ENCODE measurements around the gene MYOM1. TPM values are rescaled to one million over a fixed set of nuclear protein-coding genes. Genes with fewer than 3 reads are reported as not detected.

The MYOM1 gene
- total RNA-seq, 1 experiment from 2014 or later: 0.37 TPM

GRCh38 chr18:3212657-3213056, 7.1 kb downstream of the MYOM1 start:
- no peak for TF ChIP-seq CTCF (conservative IDR thresholded peaks at IDR 0.05; ENCODE audit: low read depth, low read length)
- no peak for TF ChIP-seq EZH2 (IDR thresholded peaks at IDR 0.05; ENCODE audit: borderline replicate concordance, low read depth, low read length, poor library complexity, severe bottlenecking)
- ChIA-PET POLR2A (ENCODE audit: low non-redundant PET) (no interaction called here), CTCF (no interaction called here)
- BruUV-seq (replicated peaks): no TSS peak
- H3K36me3 ChIP-seq (ENCODE audit: insufficient read depth, low read length, poor library complexity, severe bottlenecking): no peaks in the 10 kb centered on the region
- DNase-seq (ENCODE audit: low spot score): no peak
- H3K9me3 ChIP-seq (ENCODE audit: low read depth, low read length, poor library complexity, severe bottlenecking): no peaks in the 10 kb centered on the region
- peaks cover 4% of the 10 kb centered on the region for H3K4me1 ChIP-seq (ENCODE audit: insufficient read depth, low read length, poor library complexity, severe bottlenecking)
- H3K27ac ChIP-seq (ENCODE audit: low read depth, low read length, poor library complexity, severe bottlenecking): no peak overlapping the region
- no peaks in the 10 kb centered on the region for H3K27me3 ChIP-seq (replicated peaks; ENCODE audit: insufficient read depth, low read depth, low read length, poor library complexity)
- intact Hi-C loops (cut with micrococcal nuclease; ENCODE audit: unreplicated experiment): no loop called here
- no peak overlapping the region for H3K4me3 ChIP-seq (ENCODE audit: low read depth, low read length, poor library complexity, severe bottlenecking)

- POLR2A ChIA-PET (ENCODE audit: low non-redundant PET): no interaction called here
- CTCF ChIA-PET: no interaction called here
- TF ChIP-seq CTCF (conservative IDR thresholded peaks at IDR 0.05; ENCODE audit: low read depth, low read length) (no peak), EZH2 (IDR thresholded peaks at IDR 0.05; ENCODE audit: borderline replicate concordance, low read depth, low read length, poor library complexity, severe bottlenecking) (no peak)
- no peaks in the 10 kb centered on the region for H3K9me3 ChIP-seq (ENCODE audit: low read depth, low read length, poor library complexity, severe bottlenecking)
- intact Hi-C loops (cut with micrococcal nuclease; ENCODE audit: unreplicated experiment): no loop called here
- H3K27ac ChIP-seq (ENCODE audit: low read depth, low read length, poor library complexity, severe bottlenecking): no peak overlapping the region
- no peaks in the 10 kb centered on the region for H3K27me3 ChIP-seq (replicated peaks; ENCODE audit: insufficient read depth, low read depth, low read length, poor library complexity)
- H3K4me1 ChIP-seq (ENCODE audit: insufficient read depth, low read length, poor library complexity, severe bottlenecking): peaks cover 4% of the 10 kb centered on the region
- BruUV-seq (replicated peaks): no TSS peak
- H3K36me3 ChIP-seq (ENCODE audit: insufficient read depth, low read length, poor library complexity, severe bottlenecking): no peaks in the 10 kb centered on the region
- H3K4me3 ChIP-seq (ENCODE audit: low read depth, low read length, poor library complexity, severe bottlenecking): no peak overlapping the region
- no peak for DNase-seq (ENCODE audit: low spot score)
Observed at GRCh38 chr18:3211236-3211992, 8.4 kb downstream of the MYOM1 start.

- CTCF ChIA-PET: no interaction called here
- intact Hi-C loops (cut with micrococcal nuclease; ENCODE audit: unreplicated experiment): no loop called here
- TF ChIP-seq EZH2 (IDR thresholded peaks at IDR 0.05; ENCODE audit: borderline replicate concordance, low read depth, low read length, poor library complexity, severe bottlenecking) (no peak), CTCF (conservative IDR thresholded peaks at IDR 0.05; ENCODE audit: low read depth, low read length) (no peak)
Observed at GRCh38 chr18:3209859-3210569, 9.8 kb downstream of the MYOM1 start.

More at GRCh38 chr18:3209859-3210569, 9.8 kb downstream of the MYOM1 start:
- BruUV-seq (replicated peaks): no TSS peak
- Histone ChIP-seq H3K27ac (ENCODE audit: low read depth, low read length, poor library complexity, severe bottlenecking) (no peak overlapping the region), H3K9me3 (ENCODE audit: low read depth, low read length, poor library complexity, severe bottlenecking) (no peaks in the 10 kb centered on the region), H3K4me3 (ENCODE audit: low read depth, low read length, poor library complexity, severe bottlenecking) (no peak overlapping the region), H3K4me1 (ENCODE audit: insufficient read depth, low read length, poor library complexity, severe bottlenecking) (peaks cover 4% of the 10 kb centered on the region), H3K36me3 (ENCODE audit: insufficient read depth, low read length, poor library complexity, severe bottlenecking) (no peaks in the 10 kb centered on the region), H3K27me3 (replicated peaks; ENCODE audit: insufficient read depth, low read depth, low read length, poor library complexity) (no peaks in the 10 kb centered on the region)
- POLR2A ChIA-PET (ENCODE audit: low non-redundant PET): no interaction called here
- DNase-seq (ENCODE audit: low spot score): no peak
